ENCODE results near the gene ARHGAP32.
"Not testable (repeated sequence)": the region's sequence is repeated elsewhere in the genome, so short reads cannot be mapped to it uniquely, and the experiment has no call there.

ARHGAP32 gene

DNA sequence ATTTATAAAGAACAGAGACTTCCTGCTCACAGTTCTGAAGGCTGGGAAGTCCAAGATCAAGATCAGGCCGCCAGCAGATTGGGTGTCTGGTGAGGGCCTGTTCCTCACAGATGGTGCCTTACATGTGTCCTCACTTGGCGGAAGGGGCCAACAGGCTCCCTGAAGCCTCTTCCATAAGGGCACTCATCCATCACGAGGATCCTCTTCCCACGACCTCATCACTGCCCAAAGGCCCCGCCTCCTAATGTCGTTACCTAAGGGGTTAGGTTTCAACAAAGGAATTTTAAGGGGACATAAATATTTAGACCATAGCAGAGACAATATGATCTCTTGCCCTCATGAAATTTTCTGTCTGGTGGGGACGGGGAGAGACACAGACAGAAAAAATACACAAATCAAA lies 268.0 kb downstream of the ARHGAP32 start:
- POLR2A ChIA-PET: no interaction called here
- TF ChIP-seq, protein P1, sequence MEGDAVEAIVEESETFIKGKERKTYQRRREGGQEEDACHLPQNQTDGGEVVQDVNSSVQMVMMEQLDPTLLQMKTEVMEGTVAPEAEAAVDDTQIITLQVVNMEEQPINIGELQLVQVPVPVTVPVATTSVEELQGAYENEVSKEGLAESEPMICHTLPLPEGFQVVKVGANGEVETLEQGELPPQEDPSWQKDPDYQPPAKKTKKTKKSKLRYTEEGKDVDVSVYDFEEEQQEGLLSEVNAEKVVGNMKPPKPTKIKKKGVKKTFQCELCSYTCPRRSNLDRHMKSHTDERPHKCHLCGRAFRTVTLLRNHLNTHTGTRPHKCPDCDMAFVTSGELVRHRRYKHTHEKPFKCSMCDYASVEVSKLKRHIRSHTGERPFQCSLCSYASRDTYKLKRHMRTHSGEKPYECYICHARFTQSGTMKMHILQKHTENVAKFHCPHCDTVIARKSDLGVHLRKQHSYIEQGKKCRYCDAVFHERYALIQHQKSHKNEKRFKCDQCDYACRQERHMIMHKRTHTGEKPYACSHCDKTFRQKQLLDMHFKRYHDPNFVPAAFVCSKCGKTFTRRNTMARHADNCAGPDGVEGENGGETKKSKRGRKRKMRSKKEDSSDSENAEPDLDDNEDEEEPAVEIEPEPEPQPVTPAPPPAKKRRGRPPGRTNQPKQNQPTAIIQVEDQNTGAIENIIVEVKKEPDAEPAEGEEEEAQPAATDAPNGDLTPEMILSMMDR (IDR thresholded peaks at IDR 0.05; ENCODE audit: control extremely low read depth, extremely low read depth, low read depth, missing control alignments): no peak
- no peak for DNase-seq (ENCODE audit: extremely low spot score)
- CTCF ChIA-PET: interaction anchor here (1.1 to 1.2 kb wide), 3 partner anchors 10 to 32 kb away, joined by 3 to 4 read pairs (median 4); no protein-coding TSS in a partner anchor

DNA sequence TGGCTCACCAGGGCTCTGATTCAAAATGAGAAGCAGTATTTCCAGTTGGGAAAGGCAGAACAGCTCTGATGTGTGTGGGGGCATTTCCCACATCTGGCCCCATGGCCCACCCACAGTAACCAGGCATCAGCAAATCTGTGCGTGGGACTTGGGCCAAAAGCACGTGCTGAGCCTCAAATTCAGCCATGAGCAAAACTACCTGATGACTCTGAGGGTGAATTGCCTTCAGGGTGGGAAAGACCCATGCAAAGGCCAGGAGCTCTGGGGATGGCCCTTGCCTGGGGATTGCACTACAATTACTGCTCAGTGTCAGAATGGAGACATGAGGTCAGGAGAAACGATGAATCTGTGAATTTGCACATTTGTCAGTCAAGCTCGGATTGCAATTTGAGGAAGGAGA lies 270.3 kb downstream of the ARHGAP32 start:
- TF ChIP-seq, protein P1 (IDR thresholded peaks at IDR 0.05; ENCODE audit: control extremely low read depth, extremely low read depth, low read depth, missing control alignments): no peak
- DNase-seq (ENCODE audit: extremely low spot score): no peak
- ChIA-PET CTCF (interaction anchor here (1.6 kb wide), 1 partner anchor 37 kb away, joined by 5 read pairs; no protein-coding TSS in a partner anchor), POLR2A (no interaction called here)

DNA sequence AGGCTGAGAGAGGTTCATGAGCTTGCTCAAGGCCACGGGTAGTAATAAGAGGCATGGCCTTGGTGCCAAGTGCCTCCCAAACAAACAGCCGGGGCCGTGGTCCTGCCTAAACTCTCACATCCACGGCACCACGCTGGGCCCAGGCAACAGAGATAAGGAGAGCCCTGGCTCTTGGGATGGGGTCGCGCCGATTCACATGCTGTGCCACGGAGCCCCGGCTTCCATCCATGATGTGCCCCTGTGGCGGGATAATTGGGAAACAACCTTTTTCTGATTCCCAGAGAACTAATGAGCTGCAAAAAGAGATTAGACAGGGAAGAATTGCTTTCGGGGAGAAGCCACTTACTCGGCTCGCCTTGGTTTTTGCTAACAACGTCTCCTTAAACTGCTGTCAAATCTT lies 271.5 kb downstream of the ARHGAP32 start:
- DNase-seq (ENCODE audit: extremely low spot score): no peak
- ChIA-PET POLR2A (no interaction called here), CTCF (interaction anchor here (0.9 to 1.4 kb wide), 2 partner anchors 28 to 198 kb away, joined by 3 to 5 read pairs; no protein-coding TSS in a partner anchor)
- TF ChIP-seq, protein P1 (IDR thresholded peaks at IDR 0.05; ENCODE audit: control extremely low read depth, extremely low read depth, low read depth, missing control alignments): no peak

DNA sequence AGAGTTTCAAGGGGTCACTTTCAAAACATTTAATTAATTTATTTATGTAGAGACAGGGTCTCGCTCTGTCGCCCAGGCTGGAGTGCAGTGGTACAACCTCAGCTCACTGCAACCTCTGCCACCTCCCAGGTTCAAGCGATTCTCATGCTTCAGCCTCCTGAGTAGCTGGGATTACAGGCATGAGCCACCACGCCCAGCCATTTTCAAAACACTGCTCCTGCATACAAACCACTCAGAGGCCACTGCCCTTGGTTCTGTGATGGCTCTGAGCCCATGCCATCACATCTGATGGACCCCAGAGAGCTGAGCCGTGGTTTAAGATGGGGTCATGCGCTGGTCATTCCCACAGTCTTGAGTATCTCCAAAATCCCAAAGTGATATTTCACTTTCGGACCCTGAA lies 272.5 kb downstream of the ARHGAP32 start:
- DNase-seq (ENCODE audit: extremely low spot score); POLR2A ChIA-PET: not testable (repeated sequence)
- CTCF ChIA-PET: interaction anchor here (0.6 to 1.4 kb wide), 6 partner anchors 8 to 37 kb away, joined by 3 to 6 read pairs (median 4); no protein-coding TSS in a partner anchor

DNA sequence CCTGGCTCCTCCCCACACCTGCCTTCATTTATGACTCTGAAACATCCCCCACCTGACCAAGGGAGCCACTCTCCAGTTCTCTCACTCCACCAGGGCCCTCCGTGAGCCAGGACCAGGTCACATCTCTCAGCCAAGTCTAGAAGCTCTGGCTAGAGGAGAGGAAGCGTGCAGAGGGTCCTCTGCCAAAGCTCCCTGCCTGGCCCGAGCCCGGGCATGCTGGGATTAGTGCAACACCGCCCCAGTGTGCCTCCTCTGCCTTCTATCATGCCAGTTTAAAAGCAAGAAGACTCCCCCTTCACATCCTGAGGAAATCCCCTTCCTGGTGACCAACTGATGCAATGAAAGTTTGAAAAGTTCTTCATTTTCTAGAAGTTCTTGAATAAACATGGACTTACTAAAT lies 272.9 kb downstream of the ARHGAP32 start:
- TF ChIP-seq, protein P1 (IDR thresholded peaks at IDR 0.05; ENCODE audit: control extremely low read depth, extremely low read depth, low read depth, missing control alignments): no peak
- ChIA-PET CTCF (interaction anchor here (1.0 to 1.4 kb wide), 6 partner anchors 9 to 37 kb away, joined by 3 to 6 read pairs (median 4); no protein-coding TSS in a partner anchor), POLR2A (no interaction called here)
- DNase-seq (ENCODE audit: extremely low spot score): no peak

DNA sequence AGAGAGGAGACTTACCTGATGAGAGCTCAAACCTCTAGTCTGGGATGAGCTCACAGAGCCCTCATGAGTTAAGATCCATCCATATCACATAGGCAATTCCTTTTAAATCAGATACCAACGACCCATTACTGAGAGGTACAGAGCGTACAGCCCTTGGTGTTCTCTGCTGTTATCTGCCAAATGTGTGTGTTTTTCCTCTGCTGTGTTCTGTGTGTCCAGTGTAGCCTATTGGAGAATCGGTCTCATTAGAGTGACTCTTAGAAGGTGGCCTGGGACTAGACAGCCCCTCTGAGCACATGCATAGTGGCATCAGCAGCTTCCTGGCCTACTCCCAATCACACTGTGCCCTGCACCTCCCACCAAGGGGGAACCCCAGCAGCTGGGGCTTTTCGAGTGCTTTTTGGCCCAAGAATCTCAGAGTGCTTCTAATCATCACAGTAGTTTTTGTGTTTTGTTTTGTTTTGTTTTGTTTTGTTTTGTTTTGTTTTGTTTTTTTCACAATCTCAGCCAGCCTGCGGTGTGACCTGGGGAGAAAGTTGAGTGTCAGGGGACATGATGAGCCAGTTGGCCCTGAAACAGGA lies 274.9 kb downstream of the ARHGAP32 start:
- POLR2A ChIA-PET: no interaction called here
- CTCF ChIA-PET: interaction anchor here (2.1 kb wide), 1 partner anchor 12 kb away, joined by 6 read pairs; no protein-coding TSS in a partner anchor
- TF ChIP-seq, protein P1 (IDR thresholded peaks at IDR 0.05; ENCODE audit: control extremely low read depth, extremely low read depth, low read depth, missing control alignments): no peak

DNA sequence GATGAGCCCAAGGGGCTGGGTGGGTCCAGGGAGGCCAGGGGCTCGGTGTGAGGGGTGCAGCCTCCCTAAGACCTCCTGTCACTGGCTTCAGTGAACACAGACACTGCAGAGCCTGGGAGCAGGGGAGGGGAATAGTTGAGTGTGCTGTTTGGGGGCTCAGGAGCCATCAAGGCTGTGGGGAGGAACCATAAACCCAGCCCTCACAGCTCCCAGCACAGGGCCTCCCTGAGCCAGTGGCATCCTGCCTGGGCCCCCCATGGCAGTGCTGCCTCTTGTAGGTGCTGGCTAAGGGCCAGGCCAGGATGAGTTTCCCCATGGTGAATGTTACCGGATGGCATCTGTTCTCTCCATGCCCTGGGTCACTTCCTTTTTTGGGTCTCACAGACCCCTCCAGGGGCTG lies 275.4 kb downstream of the ARHGAP32 start:
- DNase-seq (ENCODE audit: extremely low spot score): no peak
- ChIA-PET POLR2A (no interaction called here), CTCF (interaction anchor here (0.7 to 2.1 kb wide), 2 partner anchors 11 to 12 kb away, joined by 3 to 6 read pairs; no protein-coding TSS in a partner anchor)
- TF ChIP-seq, protein P1 (IDR thresholded peaks at IDR 0.05; ENCODE audit: control extremely low read depth, extremely low read depth, low read depth, missing control alignments): no peak

More for the DNA sequence above, 274.9 kb downstream of the ARHGAP32 start:
- DNase-seq (ENCODE audit: extremely low spot score): no peak
